Spinal cord (tissue), 10 donors: Measurements from ENCODE around the gene ARL17B. TPM values are rescaled to one million over a fixed set of nuclear protein-coding genes. Genes with fewer than 3 reads are reported as not detected.
"Not testable (repeated sequence)": the region's sequence is repeated elsewhere in the genome, so short reads cannot be mapped to it uniquely, and the experiment has no call there.

ENCODE experiments used
- DNase-seq, 6 donors: peaks; one replicate each; pipeline versions ENCODE4 v3.0.0 to v3.0.0-alpha.2; 2013 to 2015; ENCODE audit warnings: low spot score in 6 of 6, low read depth in 4 of 6
- H3K27ac ChIP-seq: one replicate; pipeline ENCODE4 v1.5.1; 2013; ENCODE audit warnings: low read depth, low read length, control low read depth
- H3K27me3 ChIP-seq: one replicate; pipeline ENCODE4 v1.6.1; 2013; ENCODE audit warnings: low read length; ENCODE audit not compliant: control insufficient read depth, insufficient read depth
- H3K36me3 ChIP-seq: one replicate; pipeline ENCODE4 v1.6.1; 2013; ENCODE audit warnings: low read length; ENCODE audit not compliant: control insufficient read depth, insufficient read depth
- H3K4me1 ChIP-seq: one replicate; pipeline ENCODE4 v1.6.1; 2013; ENCODE audit warnings: low read length; ENCODE audit not compliant: control insufficient read depth, insufficient read depth
- H3K4me3 ChIP-seq: one replicate; pipeline ENCODE4 v1.5.1; 2013; ENCODE audit warnings: low read depth, low read length, control low read depth
- H3K9me3 ChIP-seq: one replicate; pipeline ENCODE4 v1.6.1; 2013; ENCODE audit warnings: low read length; ENCODE audit not compliant: control insufficient read depth, insufficient read depth
- WGBS: methylation state at CpG from one replicate; pipeline ENCODE4 v1.1.5; 2013; ENCODE audit warnings: missing lambda C conversion rate; ENCODE audit not compliant: insufficient coverage; 5-methylcytosine and 5-hydroxymethylcytosine counted together
- long read RNA-seq, 4 donors: transcript quantifications; one replicate each; lab custom pipeline, GENCODE V29; 2026
- polyA plus RNA-seq, 2 donors: library from polyadenylated mRNA; unstranded; fragments of 120-200 nt; gene quantifications; one replicate each; pipeline ENCODE4 v1.2.1, GENCODE V29; 2013; ENCODE audit not compliant: insufficient read length in 2 of 2
- total RNA-seq, 2 donors: library from RNA; depleted of rRNA in 1 of 2; stranded (reverse); fragments of 120-200 nt in 1 of 2; fragments of >200 nt in 1 of 2; gene quantifications; one replicate each; pipeline versions ENCODE4 v1.2.3 to v1.2.4, GENCODE V29; 2013 to 2014
- donor health status: healthy.

ARL17B gene
- total RNA-seq (10 to 100 TPM; 12.7 to 15.2 TPM), polyA plus RNA-seq (10 to 100 TPM; 16.1 to 18.6 TPM)
- long read RNA-seq, donor 1, partial matches to known transcripts: 0 of 3 reads
- long read RNA-seq, donor 1, other reads (novel, unspliced or antisense): 0 of 3 reads
- long read RNA-seq, donor 2, partial matches to known transcripts: 0 of 1 reads
- long read RNA-seq, donor 2, other reads (novel, unspliced or antisense): 0 of 1 reads
- long read RNA-seq, donor 3: 0 reads
- long read RNA-seq, donor 4, transcript ARL17B-202 (4 exons, 743 nt): major isoform, 8 of 10 reads
- long read RNA-seq, donor 4, partial matches to known transcripts: 0 of 10 reads
- long read RNA-seq, donor 4, other reads (novel, unspliced or antisense): 0 of 10 reads

DNA sequence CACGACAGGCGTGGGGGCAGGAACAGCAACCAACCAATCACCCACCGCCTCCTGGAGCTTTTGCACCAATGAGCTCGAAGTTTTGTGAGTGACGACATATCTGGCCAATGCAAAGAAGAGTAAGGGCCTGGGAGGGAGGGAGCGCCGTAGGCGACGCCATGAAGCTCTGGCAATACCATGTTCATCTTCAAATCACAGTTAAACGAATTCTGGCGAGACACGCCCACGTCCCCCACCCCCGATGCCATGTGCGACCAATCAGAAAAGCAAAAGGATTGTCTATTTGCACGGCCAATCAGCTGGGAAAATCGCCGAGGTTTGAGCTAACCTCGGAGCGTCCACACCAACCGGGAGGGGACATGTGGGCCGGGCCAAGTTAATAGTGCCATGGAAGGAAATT is at the start of gene ARL17B:
Gene ARL17B, minus strand, starts transcription at position 12 of the 400 bp plus-strand sequence. CDS start 3,369 bp downstream, outside the sequence.
- not testable (repeated sequence) for H3K4me3 ChIP-seq, H3K9me3 ChIP-seq, H3K36me3 ChIP-seq, DNase-seq, H3K27me3 ChIP-seq, H3K4me1 ChIP-seq, H3K27ac ChIP-seq
- WGBS: no CpG with 5 or more reads among the region's 22 CpGs

DNA sequence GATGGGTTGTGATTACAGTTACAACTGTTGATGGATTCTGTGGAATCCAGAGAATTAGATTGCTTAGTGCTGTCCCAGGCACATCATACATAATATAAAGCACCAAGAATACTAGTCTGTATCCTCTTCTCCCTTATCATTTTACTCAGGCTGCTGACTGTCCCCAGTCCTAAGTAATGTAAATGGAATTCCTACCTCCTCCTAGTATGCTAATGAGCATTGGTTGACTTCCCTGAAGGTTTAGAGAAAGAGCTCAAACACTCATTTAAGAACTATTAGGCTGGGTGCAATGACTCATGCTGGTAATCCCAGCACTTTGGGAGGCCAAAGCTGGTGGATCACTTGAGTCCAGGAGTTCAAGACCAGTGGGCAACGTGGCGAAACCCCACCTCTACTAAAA is 48.3 kb upstream of the ARL17B start:
- no CpG with 5 or more reads among the region's 2 CpGs for WGBS
- not testable (repeated sequence) for DNase-seq, H3K27ac ChIP-seq

DNA sequence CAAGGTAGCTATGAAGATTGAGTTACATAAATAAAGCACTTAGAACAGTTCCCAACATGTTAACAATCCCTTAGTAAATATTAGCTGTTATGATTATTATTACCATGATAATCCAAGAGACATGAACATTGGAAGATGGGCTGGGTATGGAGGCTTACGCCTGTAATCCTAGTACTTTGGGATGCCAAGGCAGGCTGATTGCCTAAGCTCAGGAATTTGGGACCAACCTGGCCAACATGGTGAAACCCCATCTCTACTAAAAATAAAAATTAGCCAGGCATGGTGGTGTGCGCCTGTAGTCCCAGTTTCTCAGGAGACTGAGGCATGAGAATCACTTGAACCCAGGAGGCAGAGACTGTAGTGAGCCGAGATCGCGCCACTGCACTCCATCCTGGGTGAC is 45.6 kb upstream of the ARL17B start:
- H3K9me3 ChIP-seq, DNase-seq, H3K27ac ChIP-seq, H3K4me3 ChIP-seq, H3K4me1 ChIP-seq, H3K27me3 ChIP-seq, H3K36me3 ChIP-seq: not testable (repeated sequence)
- WGBS: no CpG with 5 or more reads among the region's 5 CpGs

More for the DNA sequence above, 48.3 kb upstream of the ARL17B start:
- H3K27me3 ChIP-seq, H3K36me3 ChIP-seq, H3K4me1 ChIP-seq, H3K9me3 ChIP-seq, H3K4me3 ChIP-seq: not testable (repeated sequence)

DNA sequence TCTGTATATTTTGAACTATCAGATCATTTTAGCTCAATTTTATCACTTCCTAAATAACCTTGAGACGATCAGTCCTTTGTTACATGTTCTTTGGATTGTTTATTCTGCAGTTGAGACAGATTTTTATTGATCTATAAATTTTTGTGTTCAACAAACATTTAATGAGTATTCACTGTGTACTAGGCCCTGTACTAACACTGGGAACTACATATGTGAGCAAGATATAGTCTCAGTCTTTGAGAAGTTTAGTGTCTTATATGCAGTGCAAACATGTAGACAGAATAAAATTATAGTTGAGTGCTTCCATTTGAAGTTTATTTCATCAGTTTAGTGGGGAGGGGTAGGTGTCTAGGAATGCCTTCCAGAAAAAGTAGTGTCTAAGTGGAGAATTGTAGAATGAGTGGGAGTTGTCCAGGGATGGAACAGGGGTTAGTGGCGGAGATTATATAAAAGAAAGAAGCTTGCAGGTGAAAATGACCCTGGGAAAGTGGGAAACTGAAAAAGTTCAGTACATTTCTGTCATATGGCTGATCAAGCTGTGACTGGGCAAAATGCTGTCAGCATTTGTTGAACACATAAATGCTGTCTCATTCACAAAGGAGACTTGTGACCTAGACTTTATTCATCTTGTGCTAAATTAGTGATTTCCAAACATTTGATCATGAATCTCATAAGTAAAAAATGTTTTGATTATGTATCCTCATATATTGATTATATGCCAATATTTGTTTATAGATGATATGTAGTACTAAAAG is 39.6 kb upstream of the ARL17B start:
- not testable (repeated sequence) for H3K27me3 ChIP-seq, H3K27ac ChIP-seq, DNase-seq, H3K4me3 ChIP-seq, H3K9me3 ChIP-seq, H3K4me1 ChIP-seq, H3K36me3 ChIP-seq
- no CpG with 5 or more reads among the region's 2 CpGs for WGBS

DNA sequence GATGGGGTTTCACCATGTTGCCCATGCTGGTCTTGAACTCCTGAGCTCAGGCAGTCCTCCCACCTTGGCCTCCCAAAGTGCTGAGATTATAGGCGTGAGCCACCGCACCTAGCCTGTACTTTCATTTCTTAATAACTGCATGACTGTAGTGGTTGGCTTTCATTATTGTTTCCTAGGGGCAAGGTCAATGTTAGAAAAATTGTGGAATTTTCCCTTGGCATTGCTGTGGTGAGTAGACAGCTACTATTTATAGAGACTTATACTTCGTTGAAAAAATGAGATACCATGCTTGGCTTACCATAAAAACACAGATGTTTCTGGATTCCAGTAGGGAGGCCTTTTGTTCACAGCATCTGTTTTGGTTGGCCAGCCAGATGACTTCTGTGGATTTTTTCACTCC is 39.0 kb upstream of the ARL17B start:
- H3K27ac ChIP-seq, H3K4me3 ChIP-seq, H3K36me3 ChIP-seq, DNase-seq, H3K27me3 ChIP-seq, H3K4me1 ChIP-seq, H3K9me3 ChIP-seq: not testable (repeated sequence)
- no CpG with 5 or more reads among the region's 3 CpGs for WGBS

DNA sequence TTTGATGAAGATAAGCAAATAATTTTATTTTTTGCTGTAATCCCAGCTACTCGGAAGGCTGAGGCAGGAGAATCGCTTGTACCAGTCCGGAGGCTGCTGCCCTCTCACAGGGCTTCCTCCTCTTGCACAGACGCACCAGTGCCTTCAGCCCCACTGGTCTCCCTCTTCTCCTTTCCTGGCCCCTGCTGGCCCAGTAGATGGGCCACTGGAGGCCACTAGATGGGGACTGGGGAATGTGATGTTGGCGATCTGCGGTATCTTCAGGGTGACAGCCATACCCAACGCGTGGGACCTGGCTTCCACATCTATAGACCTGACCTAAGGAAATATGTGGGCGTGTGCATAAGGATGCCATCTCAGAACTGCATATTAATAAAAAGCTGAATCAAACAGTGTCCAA is 38.4 kb upstream of the ARL17B start:
- H3K4me1 ChIP-seq, H3K9me3 ChIP-seq, H3K36me3 ChIP-seq, DNase-seq, H3K27ac ChIP-seq, H3K4me3 ChIP-seq, H3K27me3 ChIP-seq: not testable (repeated sequence)
- no CpG with 5 or more reads among the region's 9 CpGs for WGBS

DNA sequence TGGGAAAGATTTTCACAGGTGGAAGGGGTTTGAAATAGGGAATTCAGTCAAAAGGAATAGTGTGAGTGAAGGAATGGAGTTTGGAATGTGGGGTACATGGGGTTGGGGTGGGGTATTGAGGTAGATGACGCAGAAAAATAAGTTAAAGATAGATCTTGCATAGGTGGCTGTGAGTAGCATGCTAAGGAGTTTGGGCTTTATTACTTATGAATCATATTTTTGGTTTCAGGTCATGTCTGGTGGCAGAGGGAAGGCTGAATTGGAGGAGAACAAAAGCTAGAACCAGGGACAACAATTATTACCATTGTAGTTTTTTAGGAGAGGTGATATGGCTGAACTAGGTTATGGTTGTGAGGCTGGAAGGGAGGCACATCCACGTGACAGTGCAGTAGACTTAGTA is 34.7 kb upstream of the ARL17B start:
- H3K27me3 ChIP-seq, H3K9me3 ChIP-seq, H3K36me3 ChIP-seq, H3K27ac ChIP-seq, DNase-seq, H3K4me3 ChIP-seq, H3K4me1 ChIP-seq: not testable (repeated sequence)
- WGBS: no CpG with 5 or more reads among the region's 2 CpGs

DNA sequence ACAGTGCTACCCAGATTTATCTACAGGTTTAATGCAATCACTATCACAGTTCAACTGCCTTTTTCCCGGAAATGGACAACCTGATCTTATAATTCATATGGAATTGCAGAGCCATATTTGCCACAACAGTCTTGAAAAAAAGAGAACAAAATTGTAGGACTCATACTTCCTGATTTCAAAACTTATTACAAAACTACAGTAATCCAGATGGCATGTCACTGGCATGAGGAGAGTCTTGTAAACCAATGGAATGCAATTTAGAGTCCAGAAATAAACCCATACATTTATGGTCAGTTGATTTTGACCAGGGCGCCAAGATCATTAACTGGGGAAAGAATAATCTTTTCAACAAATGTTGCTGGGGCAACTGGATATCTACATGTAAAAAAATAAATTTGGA is 32.1 kb upstream of the ARL17B start:
- not testable (repeated sequence) for DNase-seq, H3K4me3 ChIP-seq, H3K4me1 ChIP-seq, H3K27me3 ChIP-seq, H3K27ac ChIP-seq, H3K9me3 ChIP-seq, H3K36me3 ChIP-seq
- WGBS: no CpG with 5 or more reads among the region's 2 CpGs

DNA sequence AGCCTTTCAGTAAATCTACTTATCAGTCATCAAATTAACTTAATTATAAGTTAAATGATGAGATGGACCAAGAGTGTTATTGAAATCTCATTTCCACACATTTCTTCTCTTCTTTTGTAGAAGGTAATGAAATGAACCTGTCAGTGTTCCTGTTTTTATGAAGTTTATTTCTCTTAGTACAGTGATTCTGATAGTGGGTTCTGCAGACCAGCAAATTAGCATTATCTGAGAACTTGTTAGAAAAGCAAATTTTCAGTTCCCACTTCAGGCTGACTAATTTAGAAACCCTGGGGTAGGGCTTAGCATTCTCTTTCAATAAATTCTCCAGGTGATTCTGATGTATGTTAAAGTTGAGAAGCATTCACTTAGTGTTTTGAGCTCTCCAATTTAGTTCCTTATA is 23.9 kb upstream of the ARL17B start:
- not testable (repeated sequence) for H3K27ac ChIP-seq, H3K9me3 ChIP-seq, H3K27me3 ChIP-seq, H3K4me1 ChIP-seq, H3K36me3 ChIP-seq, H3K4me3 ChIP-seq, DNase-seq

DNA sequence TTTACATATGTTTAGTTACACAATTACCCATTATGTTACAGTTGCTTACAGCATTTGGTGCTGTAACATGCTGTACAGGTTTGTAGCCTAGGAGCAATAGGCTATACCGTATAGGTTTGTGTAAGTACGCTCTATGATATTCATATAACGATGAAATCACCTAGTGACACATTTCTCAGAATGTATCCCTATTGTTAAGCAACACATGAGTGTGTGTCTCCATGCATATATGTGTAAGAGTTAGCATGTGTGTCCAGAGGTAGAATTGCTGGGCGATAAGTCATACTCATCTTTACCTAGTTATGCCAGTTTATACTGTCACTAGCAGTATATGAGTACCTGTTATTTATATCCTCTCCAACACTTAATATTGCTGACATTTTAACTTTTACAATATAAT is 21.6 kb upstream of the ARL17B start:
- not testable (repeated sequence) for H3K27me3 ChIP-seq, H3K4me3 ChIP-seq, DNase-seq, H3K9me3 ChIP-seq, H3K36me3 ChIP-seq, H3K4me1 ChIP-seq, H3K27ac ChIP-seq
- no CpG with 5 or more reads among the region's 4 CpGs for WGBS
